IPS DF 19.7 (cell line): Measurements from ENCODE around the gene PPP1R13B.

Experiments
- DNase-seq: peaks from one replicate; pipeline ENCODE4 v3.0.0-alpha.2; 2013; ENCODE audit warnings: low read depth, low spot score

Gene PPP1R13B

GRCh38 chr14:103715052-103716000 lies 132.0 kb downstream of the PPP1R13B start, which contains the start of the genes XRCC3 and ZFYVE21:
Gene XRCC3 (minus strand): TSS chr14:103715451. CDS start chr14:103711087, 4,364 bp downstream.
Gene ZFYVE21 (plus strand): TSS chr14:103715810. CDS start chr14:103715842, 32 bp downstream.
- DNase-seq = peak; percentile 89

- DNase-seq = no peak
These were observed 133.2 kb downstream of the PPP1R13B start for GRCh38 chr14:103714063-103714724.

- no peak for DNase-seq
These were observed 133.9 kb downstream of the PPP1R13B start for GRCh38 chr14:103713304-103714062.

GRCh38 chr14:103712633-103713247 lies 134.6 kb downstream of the PPP1R13B start:
- DNase-seq = no peak

- DNase-seq = no peak
These were observed 135.6 kb downstream of the PPP1R13B start for GRCh38 chr14:103711516-103712431.

- DNase-seq = no peak
These were observed 136.5 kb downstream of the PPP1R13B start for GRCh38 chr14:103710771-103711377.

- DNase-seq = no peak
These were observed 137.6 kb downstream of the PPP1R13B start for GRCh38 chr14:103709814-103710213.

GRCh38 chr14:103708750-103709187 lies 138.6 kb downstream of the PPP1R13B start:
- no peak for DNase-seq

- no peak for DNase-seq
These were observed 139.8 kb downstream of the PPP1R13B start for GRCh38 chr14:103707329-103708263.

GRCh38 chr14:103706551-103707328 lies 140.6 kb downstream of the PPP1R13B start:
- no peak for DNase-seq

GRCh38 chr14:103705504-103706284 lies 141.7 kb downstream of the PPP1R13B start:
- no peak for DNase-seq

- no peak for DNase-seq
These were observed 142.3 kb downstream of the PPP1R13B start for GRCh38 chr14:103705118-103705503.

GRCh38 chr14:103704708-103705107 lies 142.7 kb downstream of the PPP1R13B start:
- DNase-seq = no peak

- no peak for DNase-seq
These were observed 143.7 kb downstream of the PPP1R13B start for GRCh38 chr14:103703433-103704385.

- no peak for DNase-seq
These were observed 144.6 kb downstream of the PPP1R13B start for GRCh38 chr14:103702497-103703432.
